Mesothelial cell of epicardium (in vitro differentiated cells): ENCODE data around the gene BBS2. TPM values are rescaled to one million over a fixed set of nuclear protein-coding genes. Genes with fewer than 3 reads are reported as not detected.

Experiments
- DNase-seq, 2 experiments: peaks; one replicate each; pipeline ENCODE4 v3.0.0; 2021; ENCODE audit warnings: low spot score in 2 of 2; ENCODE audit not compliant: unreplicated experiment in 2 of 2
- H3K27ac Mint-ChIP-seq: 2 replicates; pipeline ENCODE4 v1.8.0; 2021; ENCODE audit warnings: mixed read lengths
- H3K27me3 Mint-ChIP-seq: 2 replicates; pipeline ENCODE4 v1.8.0; 2021; ENCODE audit warnings: low read depth, mixed read lengths
- H3K36me3 Mint-ChIP-seq: 2 replicates; pipeline ENCODE4 v1.8.0; 2021; ENCODE audit warnings: mixed read lengths
- H3K4me1 Mint-ChIP-seq: 2 replicates; pipeline ENCODE4 v1.8.0; 2021; ENCODE audit warnings: mixed read lengths
- H3K4me3 Mint-ChIP-seq: 2 replicates; pipeline ENCODE4 v1.8.0; 2021; ENCODE audit warnings: mild to moderate bottlenecking, moderate library complexity, mixed read lengths
- H3K9me3 Mint-ChIP-seq: 2 replicates; pipeline ENCODE4 v1.8.0; 2021; ENCODE audit warnings: mixed read lengths
- total RNA-seq: library from RNA; stranded (reverse); gene quantifications from 3 replicates; pipeline ENCODE4 v1.2.1, GENCODE V29; 2021
- TF ChIP-seq, protein P1 (sequence below): fragments of 200-600 bp; sonication (generic); IDR thresholded peaks from one replicate; pipeline ENCODE4 v1.5.0; 2021; ENCODE audit warnings: antibody characterized with exemption; ENCODE audit not compliant: unreplicated experiment

BBS2 gene
- total RNA-seq, 1 donor from 2014 or later = 60.8 TPM

DNA sequence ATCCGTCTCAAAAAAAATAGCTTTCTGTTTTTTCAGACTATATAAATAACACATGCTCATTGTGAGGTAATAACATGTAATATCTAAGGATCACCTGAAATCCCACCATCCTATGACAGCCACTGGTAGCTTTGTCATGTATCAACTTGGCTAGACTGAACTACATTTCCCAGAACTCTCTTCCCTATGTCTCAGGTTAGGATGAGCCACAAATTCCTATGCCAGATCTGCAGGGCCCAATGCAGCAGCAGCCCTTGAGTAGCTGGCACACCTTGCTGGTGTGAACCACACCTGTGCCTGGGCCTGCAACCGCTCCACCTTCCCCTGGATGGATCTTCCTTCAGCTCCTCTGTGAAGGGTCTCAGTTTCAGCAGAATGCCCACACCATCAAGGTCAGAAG, 40.4 kb downstream of the BBS2 start:
- no peak overlapping the region for H3K4me3 Mint-ChIP-seq
- H3K9me3 Mint-ChIP-seq = no peaks in the 10 kb centered on the region
- DNase-seq = no peak
- H3K36me3 Mint-ChIP-seq = peaks cover 35% of the 10 kb centered on the region
- H3K27ac Mint-ChIP-seq = no peak overlapping the region
- H3K27me3 Mint-ChIP-seq = no peaks in the 10 kb centered on the region
- TF ChIP-seq, protein P1, sequence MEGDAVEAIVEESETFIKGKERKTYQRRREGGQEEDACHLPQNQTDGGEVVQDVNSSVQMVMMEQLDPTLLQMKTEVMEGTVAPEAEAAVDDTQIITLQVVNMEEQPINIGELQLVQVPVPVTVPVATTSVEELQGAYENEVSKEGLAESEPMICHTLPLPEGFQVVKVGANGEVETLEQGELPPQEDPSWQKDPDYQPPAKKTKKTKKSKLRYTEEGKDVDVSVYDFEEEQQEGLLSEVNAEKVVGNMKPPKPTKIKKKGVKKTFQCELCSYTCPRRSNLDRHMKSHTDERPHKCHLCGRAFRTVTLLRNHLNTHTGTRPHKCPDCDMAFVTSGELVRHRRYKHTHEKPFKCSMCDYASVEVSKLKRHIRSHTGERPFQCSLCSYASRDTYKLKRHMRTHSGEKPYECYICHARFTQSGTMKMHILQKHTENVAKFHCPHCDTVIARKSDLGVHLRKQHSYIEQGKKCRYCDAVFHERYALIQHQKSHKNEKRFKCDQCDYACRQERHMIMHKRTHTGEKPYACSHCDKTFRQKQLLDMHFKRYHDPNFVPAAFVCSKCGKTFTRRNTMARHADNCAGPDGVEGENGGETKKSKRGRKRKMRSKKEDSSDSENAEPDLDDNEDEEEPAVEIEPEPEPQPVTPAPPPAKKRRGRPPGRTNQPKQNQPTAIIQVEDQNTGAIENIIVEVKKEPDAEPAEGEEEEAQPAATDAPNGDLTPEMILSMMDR = no peak
- no peaks in the 10 kb centered on the region for H3K4me1 Mint-ChIP-seq

DNA sequence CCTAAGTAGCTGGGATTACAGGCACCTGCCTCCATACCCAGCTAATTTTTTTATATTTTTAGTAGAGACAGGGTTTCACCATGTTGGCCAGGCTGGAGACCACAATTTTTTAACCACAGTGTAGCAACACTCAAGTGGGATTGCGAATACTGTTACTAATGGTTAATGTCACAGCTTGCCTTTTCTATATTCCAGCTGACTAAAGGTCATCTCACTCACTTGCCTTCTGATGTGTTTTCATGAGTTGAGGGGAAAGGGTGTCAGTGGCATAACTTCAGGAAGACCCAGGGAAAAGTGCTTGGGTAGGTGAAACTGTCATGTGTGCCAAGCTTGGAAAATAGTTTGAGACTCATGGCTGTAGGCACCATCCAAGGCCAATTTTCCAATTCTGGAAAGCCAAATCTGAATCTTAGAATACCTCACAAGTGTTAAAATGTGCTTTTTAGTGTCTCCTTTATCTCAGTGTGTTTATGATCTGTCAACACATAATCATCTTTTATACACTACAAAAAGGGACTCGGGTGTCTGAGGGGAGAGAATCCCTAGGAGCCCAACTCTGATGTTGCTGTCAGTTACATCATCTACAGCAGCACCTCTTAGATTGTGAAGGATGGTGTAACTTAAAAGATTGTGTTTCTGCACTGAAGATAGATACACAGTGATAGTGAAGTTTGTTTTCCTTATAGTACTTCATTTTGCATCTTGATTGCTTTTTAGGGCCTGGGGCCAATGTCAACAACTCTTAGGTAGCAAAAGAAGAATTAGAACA, 41.4 kb downstream of the BBS2 start:
- no peaks in the 10 kb centered on the region for H3K4me1 Mint-ChIP-seq
- H3K27ac Mint-ChIP-seq = no peak overlapping the region
- no peak overlapping the region for H3K4me3 Mint-ChIP-seq
- no peak for DNase-seq
- peaks cover 35% of the 10 kb centered on the region for H3K36me3 Mint-ChIP-seq
- H3K9me3 Mint-ChIP-seq = no peaks in the 10 kb centered on the region
- TF ChIP-seq, protein P1 = no peak
- H3K27me3 Mint-ChIP-seq = no peaks in the 10 kb centered on the region

DNA sequence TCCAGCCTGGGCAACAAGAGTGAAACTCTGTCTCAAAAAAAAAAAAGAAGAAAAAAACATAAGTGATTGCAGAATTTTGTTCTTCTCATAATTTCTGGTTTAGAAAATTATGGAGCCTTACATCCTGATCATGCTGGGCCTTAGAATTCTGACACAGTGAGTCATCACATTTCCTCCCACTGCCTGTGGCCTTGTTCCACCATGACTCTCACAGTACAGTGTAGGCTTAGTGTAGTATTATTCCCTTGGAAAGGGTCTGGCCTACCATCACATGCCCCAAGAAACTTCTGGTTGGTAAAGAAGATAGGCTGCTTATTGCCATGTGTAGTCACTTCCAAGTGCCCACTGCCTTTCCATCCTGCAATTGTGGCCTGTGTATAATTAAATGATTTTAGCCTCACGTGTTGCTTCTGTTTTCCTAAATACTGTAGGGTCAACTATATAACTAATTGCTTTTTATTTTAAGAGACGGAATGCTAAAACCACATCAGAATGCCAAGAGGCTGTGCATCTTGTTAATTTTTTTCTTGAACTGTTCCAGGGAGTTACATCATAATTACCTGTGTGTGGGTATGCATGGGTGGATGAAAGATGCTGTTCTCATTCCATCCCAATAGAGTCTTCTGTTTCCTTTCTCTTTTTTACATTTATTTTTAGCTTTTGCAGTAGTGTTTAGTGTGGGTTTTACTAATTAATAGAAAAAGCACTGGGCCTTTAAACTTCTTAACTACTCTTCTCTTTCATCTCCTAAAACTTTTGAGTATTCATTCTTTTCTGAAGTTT, 42.5 kb downstream of the BBS2 start:
- TF ChIP-seq, protein P1 = no peak
- Mint-ChIP-seq H3K27ac (no peak overlapping the region), H3K9me3 (no peaks in the 10 kb centered on the region), H3K36me3 (peaks cover 39% of the 10 kb centered on the region), H3K4me3 (no peak overlapping the region), H3K27me3 (no peaks in the 10 kb centered on the region), H3K4me1 (no peaks in the 10 kb centered on the region)
- DNase-seq = no peak

DNA sequence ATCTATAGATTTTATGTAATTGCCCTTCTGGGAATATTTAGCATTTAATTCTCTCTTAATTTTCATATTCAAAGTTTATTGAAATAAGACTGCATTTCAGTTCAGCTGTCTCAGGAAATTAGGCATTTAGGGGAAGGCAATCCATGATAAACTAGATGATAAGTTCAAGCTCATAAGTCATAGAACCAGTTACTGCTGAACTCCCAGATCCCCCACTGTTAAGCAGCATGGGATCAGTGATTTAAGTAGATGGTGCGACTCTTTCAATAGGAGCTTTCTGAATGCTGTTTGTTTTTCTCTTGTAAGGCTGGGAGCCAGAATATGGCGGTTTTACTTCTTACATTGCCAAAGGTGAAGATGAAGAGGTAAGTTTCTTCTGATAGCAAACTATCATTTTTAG, 44.6 kb downstream of the BBS2 start:
- Mint-ChIP-seq H3K4me1 (peaks cover 4% of the 10 kb centered on the region), H3K27me3 (no peaks in the 10 kb centered on the region), H3K9me3 (no peaks in the 10 kb centered on the region), H3K36me3 (peaks cover 47% of the 10 kb centered on the region), H3K27ac (no peak overlapping the region), H3K4me3 (no peak overlapping the region)
- no peak for DNase-seq
- TF ChIP-seq, protein P1 = no peak

DNA sequence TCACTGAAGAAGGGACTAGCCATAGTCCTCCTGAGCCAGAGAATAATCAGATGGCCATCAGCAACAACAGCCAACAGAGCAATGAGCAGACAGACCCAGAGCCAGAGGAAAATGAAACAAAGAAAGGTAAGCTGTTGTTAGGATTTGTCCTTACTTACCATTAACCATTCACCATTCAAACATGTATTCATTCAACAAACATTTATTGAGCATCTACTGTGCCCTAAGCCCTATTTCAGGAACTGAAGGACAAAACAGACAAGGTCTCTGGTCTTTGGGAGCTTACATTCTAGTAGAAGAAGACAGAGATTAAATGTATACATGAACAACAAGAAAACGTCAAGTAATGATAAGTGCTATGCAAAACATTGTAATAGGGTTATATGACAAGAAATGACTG, 49.2 kb downstream of the BBS2 start:
- Mint-ChIP-seq H3K4me3 (peak overlapping the region; percentile 28), H3K9me3 (no peaks in the 10 kb centered on the region), H3K4me1 (peaks cover 14% of the 10 kb centered on the region), H3K27ac (peak overlapping the region; percentile 94), H3K36me3 (peaks cover 47% of the 10 kb centered on the region), H3K27me3 (no peaks in the 10 kb centered on the region)
- TF ChIP-seq, protein P1 = no peak
- no peak for DNase-seq
